ENCODE measurements around the gene ISLR2.
"Not testable (repeated sequence)": the region's sequence is repeated elsewhere in the genome, so short reads cannot be mapped to it uniquely, and the experiment has no call there.

DNA sequence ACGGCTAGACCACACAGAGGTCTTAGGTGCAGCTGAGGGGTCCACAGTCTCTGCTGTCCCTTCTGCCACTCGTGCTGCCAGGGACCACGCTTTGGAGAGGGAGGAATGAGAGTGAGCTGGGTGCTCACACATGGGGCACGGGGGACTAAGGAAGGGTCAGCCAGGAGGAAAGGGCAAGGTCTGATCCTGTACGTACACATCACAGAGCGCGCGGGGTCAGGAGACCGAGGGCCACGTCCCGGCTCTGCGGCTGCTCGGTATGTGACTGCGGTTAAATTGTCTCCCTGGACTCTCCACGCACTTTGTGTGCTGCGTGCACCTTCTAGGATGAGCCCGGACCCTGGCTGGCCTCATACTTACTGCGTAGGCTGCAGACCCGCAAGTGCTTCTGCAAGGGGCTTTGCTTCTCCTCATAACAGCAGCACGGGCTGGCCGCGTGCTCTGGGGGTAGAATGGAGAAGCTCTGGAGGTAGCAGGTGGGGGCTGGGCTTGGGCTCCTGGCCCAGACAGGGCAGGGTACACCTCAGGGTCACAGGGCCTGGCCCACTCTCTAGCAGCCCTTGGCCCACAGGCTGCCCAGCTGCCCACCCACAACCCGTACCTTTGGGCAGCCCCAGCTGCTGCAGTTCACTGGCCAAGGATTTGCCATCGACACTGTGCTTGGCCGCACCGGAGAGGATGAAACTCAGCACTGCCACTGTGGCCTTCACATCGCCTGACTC, 33.5 kb upstream of the ISLR2 start:
- not testable (repeated sequence) for TF ChIP-seq POLR2A, POLR2AphosphoS5 (IDR thresholded peaks at IDR 0.05)
- TF ChIP-seq, protein P1, sequence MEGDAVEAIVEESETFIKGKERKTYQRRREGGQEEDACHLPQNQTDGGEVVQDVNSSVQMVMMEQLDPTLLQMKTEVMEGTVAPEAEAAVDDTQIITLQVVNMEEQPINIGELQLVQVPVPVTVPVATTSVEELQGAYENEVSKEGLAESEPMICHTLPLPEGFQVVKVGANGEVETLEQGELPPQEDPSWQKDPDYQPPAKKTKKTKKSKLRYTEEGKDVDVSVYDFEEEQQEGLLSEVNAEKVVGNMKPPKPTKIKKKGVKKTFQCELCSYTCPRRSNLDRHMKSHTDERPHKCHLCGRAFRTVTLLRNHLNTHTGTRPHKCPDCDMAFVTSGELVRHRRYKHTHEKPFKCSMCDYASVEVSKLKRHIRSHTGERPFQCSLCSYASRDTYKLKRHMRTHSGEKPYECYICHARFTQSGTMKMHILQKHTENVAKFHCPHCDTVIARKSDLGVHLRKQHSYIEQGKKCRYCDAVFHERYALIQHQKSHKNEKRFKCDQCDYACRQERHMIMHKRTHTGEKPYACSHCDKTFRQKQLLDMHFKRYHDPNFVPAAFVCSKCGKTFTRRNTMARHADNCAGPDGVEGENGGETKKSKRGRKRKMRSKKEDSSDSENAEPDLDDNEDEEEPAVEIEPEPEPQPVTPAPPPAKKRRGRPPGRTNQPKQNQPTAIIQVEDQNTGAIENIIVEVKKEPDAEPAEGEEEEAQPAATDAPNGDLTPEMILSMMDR (IDR thresholded peaks at IDR 0.05), result not testable (repeated sequence)
